ENCODE data around the gene BTBD2. TPM values are rescaled to one million over a fixed set of nuclear protein-coding genes. Genes with fewer than 3 reads are reported as not detected.

BTBD2 gene
- polyA plus RNA-seq, 1 donor from 2014 or later = 46.1 TPM

- no peaks in the 10 kb centered on the region for H3K9me3 ChIP-seq (ENCODE audit: low read length)
- TF ChIP-seq RAD21 (conservative IDR thresholded peaks at IDR 0.05) (no peak), CTCF (IDR thresholded peaks at IDR 0.05; ENCODE audit: poor library complexity, severe bottlenecking) (no peak), SMC3 (conservative IDR thresholded peaks at IDR 0.05; ENCODE audit: poor library complexity) (no peak), MXI1 (conservative IDR thresholded peaks at IDR 0.05; ENCODE audit: poor library complexity, severe bottlenecking) (no peak), EZH2 (IDR thresholded peaks at IDR 0.05; ENCODE audit: borderline replicate concordance, insufficient read depth, low read length, poor library complexity, severe bottlenecking) (no peak), EP300 (conservative IDR thresholded peaks at IDR 0.05; ENCODE audit: poor library complexity, severe bottlenecking) (no peak), POLR2AphosphoS5 (IDR thresholded peaks at IDR 0.05) (no peak), REST (IDR thresholded peaks at IDR 0.05; ENCODE audit: borderline replicate concordance) (no peak), TAF1 (IDR thresholded peaks at IDR 0.05; ENCODE audit: low read depth) (no peak)
- H3K4me2 ChIP-seq (ENCODE audit: low read length) = no peak overlapping the region
- no peak overlapping the region for H3K9ac ChIP-seq (ENCODE audit: low read length)
- H3K79me2 ChIP-seq (replicated peaks; ENCODE audit: insufficient read depth, low read length) = no peaks in the 10 kb centered on the region
- no peak overlapping the region for H2AFZ ChIP-seq (ENCODE audit: low read depth, low read length)
- peaks cover 5% of the 10 kb centered on the region for H3F3A ChIP-seq (ENCODE audit: insufficient read depth, low read length, poor library complexity, severe bottlenecking)
- H3K27me3 ChIP-seq (ENCODE audit: insufficient read depth, low read depth, low read length) = no peaks in the 10 kb centered on the region
- H3K36me3 ChIP-seq (ENCODE audit: insufficient read depth, low read length) = no peaks in the 10 kb centered on the region
- no peaks in the 10 kb centered on the region for H3K9me2 ChIP-seq (ENCODE audit: insufficient read depth, low read length)
- no peak overlapping the region for H3K27ac ChIP-seq (ENCODE audit: low read length)
- H3K4me3 ChIP-seq (ENCODE audit: low read length) = no peak overlapping the region
- H4K20me1 ChIP-seq (ENCODE audit: insufficient read depth) = no peaks in the 10 kb centered on the region
Measured at GRCh38 chr19:1935484-1936208, 79.9 kb downstream of the BTBD2 start.

Small RNA genes within 50 kb of the gene (small RNA-seq; reads per million reads assigned to genes)
- gene AC007136.1 = 0 reads per million in 3 experiments

Other genes with a start within 250 kb of the BTBD2 start
- gene ATP8B3, start 203.4 kb downstream of the BTBD2 start, polyA plus RNA-seq = 0.74 and 1.5 TPM in 2 replicates
- 9.2 and 18.5 TPM in 2 replicates for gene REXO1, start 167.2 kb downstream of the BTBD2 start, polyA plus RNA-seq
- gene KLF16, start 152.1 kb downstream of the BTBD2 start, polyA plus RNA-seq = 2.2 and 3.5 TPM in 2 replicates
- 116 and 140 TPM in 2 replicates for gene ABHD17A, start 130.2 kb downstream of the BTBD2 start, polyA plus RNA-seq
- gene ADAT3, start 110.3 kb downstream of the BTBD2 start, polyA plus RNA-seq = 1.6 TPM in 2 replicates
- 12.7 and 13.3 TPM in 2 replicates for gene SCAMP4, start 110.3 kb downstream of the BTBD2 start, polyA plus RNA-seq
- 110 and 138 TPM in 2 replicates for gene CSNK1G2, start 74.5 kb downstream of the BTBD2 start, polyA plus RNA-seq
- gene MKNK2, start 35.5 kb upstream of the BTBD2 start, polyA plus RNA-seq = 27.6 and 37.6 TPM in 2 replicates
- gene MOB3A, start 80.6 kb upstream of the BTBD2 start, polyA plus RNA-seq = 5.8 and 8.3 TPM in 2 replicates
- gene IZUMO4, start 81.2 kb upstream of the BTBD2 start, polyA plus RNA-seq = 39.3 and 45.8 TPM in 2 replicates
- 60.7 and 88.2 TPM in 2 replicates for gene AP3D1, start 135.9 kb upstream of the BTBD2 start, polyA plus RNA-seq
- 8.5 and 10.7 TPM in 2 replicates for gene DOT1L, start 148.2 kb upstream of the BTBD2 start, polyA plus RNA-seq
- gene PLEKHJ1, start 220.6 kb upstream of the BTBD2 start, polyA plus RNA-seq = 219 and 254 TPM in 2 replicates
- 14.4 and 51.6 TPM in 2 replicates for gene SF3A2, start 221.1 kb upstream of the BTBD2 start, polyA plus RNA-seq
- 57.5 and 71.5 TPM in 2 replicates for gene AMH, start 233.6 kb upstream of the BTBD2 start, polyA plus RNA-seq
- gene JSRP1, start 240.7 kb upstream of the BTBD2 start, polyA plus RNA-seq = 1.3 and 1.4 TPM in 2 replicates

Measured in neural cell (in vitro differentiated cells).